ENCODE measurements around the gene PEX5. TPM values are rescaled to one million over a fixed set of nuclear protein-coding genes. Genes with fewer than 3 reads are reported as not detected.
A peak's percentile ranks its signal among the peaks of the same experiment; 100 is the strongest.
"Not testable (repeated sequence)": the region's sequence is repeated elsewhere in the genome, so short reads cannot be mapped to it uniquely, and the experiment has no call there.

Gene PEX5
- total RNA-seq, 8 experiments from 2014 or later, result 26.8 to 39.9 (median 33.0) TPM

DNA sequence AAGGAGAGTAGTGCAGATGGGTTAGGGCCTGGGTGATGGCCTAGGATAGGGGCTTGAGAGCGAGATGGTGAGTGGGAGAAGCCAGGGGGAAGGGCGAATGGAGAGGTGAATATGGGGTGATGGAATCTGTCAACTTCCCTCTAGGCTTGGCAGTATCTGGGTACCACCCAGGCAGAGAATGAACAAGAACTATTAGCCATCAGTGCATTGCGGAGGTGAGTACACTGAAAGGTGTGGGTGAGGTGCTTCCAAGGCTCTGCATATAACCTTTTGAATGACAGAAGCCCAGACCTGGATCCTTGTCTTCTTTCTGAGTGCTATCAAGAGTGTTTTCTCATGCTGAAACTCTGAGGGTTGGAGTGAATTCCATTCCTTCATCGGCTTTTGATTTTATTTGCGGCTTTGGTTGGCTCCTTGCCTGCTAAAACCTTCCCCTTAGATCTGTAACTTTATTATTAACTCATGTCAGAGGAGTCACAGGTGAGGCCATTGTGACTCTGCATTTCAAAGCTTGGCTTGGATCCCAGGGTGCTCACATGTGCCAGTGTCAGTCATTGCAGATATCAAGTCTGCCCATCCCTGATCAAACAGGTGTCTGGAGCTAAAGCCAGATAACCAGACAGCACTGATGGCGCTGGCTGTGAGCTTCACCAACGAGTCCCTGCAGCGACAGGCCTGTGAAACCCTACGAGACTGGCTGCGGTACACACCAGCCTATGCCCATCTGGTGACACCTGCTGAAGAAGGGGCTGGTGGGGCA lies 18.6 kb downstream of the PEX5 start:
- H3K27ac ChIP-seq, result no peak overlapping the region
- in situ Hi-C loops (cut with MboI; ENCODE audit: low pct_unique_long_range_greater_than_20kb in 2 of 9, low sequenced_read_pairs in 9 of 9, unreplicated experiment in 9 of 9), result loop anchor here (25.0 kb wide), 2 partner anchors 254 to 429 kb away; no protein-coding TSS in a partner anchor
- WGBS, 10 experiments, result 60 to 97% (median 93%) methylated on average over 1 to 7 of the region's 10 CpGs; no CpG with 5 or more reads in 3 of the 10 experiments
- H3K4me1 ChIP-seq (replicated peaks in 1 of 2), result no peaks in the 10 kb centered on the region
- H3K4me3 ChIP-seq, result no peak overlapping the region
- ATAC-seq (replicated peaks in 6 of 8), result no peak

DNA sequence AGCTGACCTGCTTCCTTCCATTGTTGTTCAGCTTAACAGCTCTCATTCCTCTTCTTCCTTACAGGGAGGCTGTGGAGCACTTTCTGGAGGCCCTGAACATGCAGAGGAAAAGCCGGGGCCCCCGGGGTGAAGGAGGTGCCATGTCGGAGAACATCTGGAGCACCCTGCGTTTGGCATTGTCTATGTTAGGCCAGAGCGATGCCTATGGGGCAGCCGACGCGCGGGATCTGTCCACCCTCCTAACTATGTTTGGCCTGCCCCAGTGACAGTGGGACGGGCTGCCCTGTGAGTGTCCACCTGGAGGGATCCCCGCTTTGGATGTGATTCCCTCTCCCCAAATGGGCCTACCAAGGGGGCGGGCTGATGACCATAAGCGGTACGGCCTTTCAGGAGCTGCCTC lies 20.5 kb downstream of the PEX5 start:
- 96 to 100% (median 100%) methylated on average over 2 to 9 of the region's 14 CpGs; no CpG with 5 or more reads in 3 of the 10 experiments for WGBS, 10 experiments
- no peak overlapping the region for H3K27ac ChIP-seq
- no peak for ATAC-seq (replicated peaks in 6 of 8)
- no peaks in the 10 kb centered on the region for H3K4me1 ChIP-seq (replicated peaks in 1 of 2)
- in situ Hi-C loops (cut with MboI; ENCODE audit: low pct_unique_long_range_greater_than_20kb in 2 of 9, low sequenced_read_pairs in 9 of 9, unreplicated experiment in 9 of 9), result loop anchor here (25.0 kb wide), 2 partner anchors 252 to 427 kb away; no protein-coding TSS in a partner anchor
- no peak overlapping the region for H3K4me3 ChIP-seq

DNA sequence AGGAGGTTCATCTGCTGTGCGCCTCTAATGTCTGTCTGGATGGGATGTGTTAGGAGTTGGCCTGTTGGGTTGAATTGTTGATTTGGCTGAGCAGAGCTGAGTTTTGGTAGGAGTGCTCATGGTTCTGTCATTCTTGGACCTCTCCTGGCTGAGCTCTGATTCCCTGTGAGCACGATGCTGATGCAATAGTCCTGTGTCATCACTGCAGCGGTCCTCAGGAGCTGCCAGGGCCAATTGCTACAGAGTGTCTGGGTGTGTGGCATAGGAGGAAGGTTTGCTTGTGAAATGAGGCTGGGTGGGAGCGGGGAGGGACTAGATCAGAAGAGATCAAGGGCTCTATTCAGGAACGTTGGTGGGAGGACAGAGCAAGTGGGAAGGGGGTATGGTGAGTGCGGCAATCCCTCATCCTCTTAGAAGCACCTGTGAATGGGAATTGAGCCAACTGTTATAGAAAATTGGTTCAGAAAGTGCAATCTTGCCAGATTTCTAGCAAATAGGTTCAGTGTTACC lies 21.2 kb downstream of the PEX5 start:
- in situ Hi-C loops (cut with MboI; ENCODE audit: low pct_unique_long_range_greater_than_20kb in 2 of 9, low sequenced_read_pairs in 9 of 9, unreplicated experiment in 9 of 9), result loop anchor here (25.0 kb wide), 2 partner anchors 252 to 427 kb away; no protein-coding TSS in a partner anchor
- H3K4me1 ChIP-seq (replicated peaks in 1 of 2), result no peaks in the 10 kb centered on the region
- H3K27ac ChIP-seq, result no peak overlapping the region
- H3K4me3 ChIP-seq, result no peak overlapping the region
- peak in 3 of 8 experiments; percentile 51 to 90 (median 89) for ATAC-seq (replicated peaks in 6 of 8)
- WGBS, 10 experiments, result 81 to 100% (median 100%) methylated on average over 1 to 4 of the region's 6 CpGs; no CpG with 5 or more reads in 2 of the 10 experiments

DNA sequence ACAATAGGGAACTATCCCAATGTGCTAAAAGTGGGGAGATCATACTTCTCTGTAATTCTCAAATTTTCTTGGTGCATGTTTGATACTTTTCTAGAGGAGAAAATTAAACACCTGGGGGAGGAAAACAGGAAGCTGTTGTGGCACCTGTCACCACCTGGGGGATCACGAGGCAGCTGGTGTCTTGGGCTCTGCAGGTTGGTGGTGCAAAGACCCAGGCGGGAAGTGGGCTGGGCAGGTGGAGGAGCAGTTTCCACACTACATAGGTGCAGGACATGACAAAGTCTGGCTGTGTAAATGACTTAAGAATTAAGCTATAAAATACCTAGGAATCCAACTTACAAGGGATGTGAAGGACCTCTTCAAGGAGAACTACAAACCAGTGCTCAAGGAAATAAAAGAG lies 23.2 kb downstream of the PEX5 start:
- WGBS, 10 experiments, result 60 to 100% (median 90%) methylated on average over 1 to 2 of the region's 2 CpGs; no CpG with 5 or more reads in 6 of the 10 experiments
- ATAC-seq (replicated peaks in 6 of 8), result no peak
- Histone ChIP-seq H3K4me3 (no peak overlapping the region), H3K4me1 (replicated peaks in 1 of 2) (no peaks in the 10 kb centered on the region), H3K27ac (no peak overlapping the region)
- in situ Hi-C loops (cut with MboI; ENCODE audit: low pct_unique_long_range_greater_than_20kb in 2 of 9, low sequenced_read_pairs in 9 of 9, unreplicated experiment in 9 of 9), result loop anchor here (25.0 kb wide), 2 partner anchors 250 to 425 kb away; no protein-coding TSS in a partner anchor

DNA sequence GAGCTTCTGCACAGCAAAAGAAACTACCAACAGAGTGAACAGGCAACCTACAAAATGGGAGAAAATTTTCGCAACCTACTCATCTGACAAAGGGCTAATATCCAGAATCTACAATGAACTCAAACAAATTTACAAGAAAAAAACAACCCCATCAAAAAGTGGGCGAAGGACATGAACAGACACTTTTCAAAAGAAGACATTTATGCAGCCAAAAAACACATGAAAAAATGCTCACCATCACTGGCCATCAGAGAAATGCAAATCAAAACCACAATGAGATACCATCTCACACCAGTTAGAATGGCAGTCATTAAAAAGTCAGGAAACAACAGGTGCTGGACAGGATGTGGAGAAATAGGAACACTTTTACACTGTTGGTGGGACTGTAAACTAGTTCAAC lies 24.3 kb downstream of the PEX5 start:
- not testable (repeated sequence) for H3K4me1 ChIP-seq (replicated peaks in 1 of 2); H3K27ac ChIP-seq

DNA sequence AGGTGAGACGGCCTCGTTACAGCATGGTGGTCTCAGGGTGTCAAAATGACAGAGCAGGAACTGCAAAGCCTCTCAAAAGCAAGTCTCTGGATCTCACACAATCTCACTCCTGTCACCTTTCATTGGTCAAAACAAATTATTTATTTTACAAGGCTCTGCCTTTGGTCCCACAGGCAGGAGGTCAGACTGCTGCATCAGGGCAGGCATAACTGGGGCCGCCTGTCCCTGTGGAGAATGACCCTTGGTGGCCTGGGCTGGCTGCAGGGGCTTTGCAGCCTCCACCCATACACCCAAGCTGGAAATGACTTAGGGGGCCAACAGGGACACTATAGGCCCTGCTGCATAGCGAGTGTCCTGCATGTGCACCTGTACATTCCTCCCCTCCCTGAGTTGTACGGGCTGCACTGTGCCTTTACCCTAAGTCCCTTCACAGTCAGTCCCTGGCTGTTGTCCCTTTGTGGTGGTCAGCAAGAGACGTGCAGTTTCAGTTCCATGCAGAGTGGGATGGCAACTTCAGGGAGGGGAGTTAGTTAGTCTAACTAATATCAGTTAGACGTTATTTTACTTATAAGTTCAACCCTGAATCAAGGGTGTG lies 28.1 kb downstream of the PEX5 start:
- no peaks in the 10 kb centered on the region for H3K4me1 ChIP-seq (replicated peaks in 1 of 2)
- no peak for ATAC-seq (replicated peaks in 6 of 8)
- no peak overlapping the region for H3K4me3 ChIP-seq
- 20 to 88% (median 52%) methylated on average over 1 to 5 of the region's 7 CpGs; no CpG with 5 or more reads in 2 of the 10 experiments for WGBS, 10 experiments
- H3K27ac ChIP-seq, result no peak overlapping the region
- in situ Hi-C loops (cut with MboI; ENCODE audit: low pct_unique_long_range_greater_than_20kb in 2 of 9, low sequenced_read_pairs in 9 of 9, unreplicated experiment in 9 of 9), result loop anchor here (25.0 kb wide), 2 partner anchors 245 to 420 kb away; no protein-coding TSS in a partner anchor

More for the DNA sequence above, 24.3 kb downstream of the PEX5 start:
- no CpG with 5 or more reads among the region's 2 CpGs for WGBS, 10 experiments
- ATAC-seq (replicated peaks in 6 of 8); H3K4me3 ChIP-seq: not testable (repeated sequence)
- in situ Hi-C loops (cut with MboI; ENCODE audit: low pct_unique_long_range_greater_than_20kb in 2 of 9, low sequenced_read_pairs in 9 of 9, unreplicated experiment in 9 of 9), result loop anchor here (25.0 kb wide), 2 partner anchors 249 to 424 kb away; no protein-coding TSS in a partner anchor

DNA sequence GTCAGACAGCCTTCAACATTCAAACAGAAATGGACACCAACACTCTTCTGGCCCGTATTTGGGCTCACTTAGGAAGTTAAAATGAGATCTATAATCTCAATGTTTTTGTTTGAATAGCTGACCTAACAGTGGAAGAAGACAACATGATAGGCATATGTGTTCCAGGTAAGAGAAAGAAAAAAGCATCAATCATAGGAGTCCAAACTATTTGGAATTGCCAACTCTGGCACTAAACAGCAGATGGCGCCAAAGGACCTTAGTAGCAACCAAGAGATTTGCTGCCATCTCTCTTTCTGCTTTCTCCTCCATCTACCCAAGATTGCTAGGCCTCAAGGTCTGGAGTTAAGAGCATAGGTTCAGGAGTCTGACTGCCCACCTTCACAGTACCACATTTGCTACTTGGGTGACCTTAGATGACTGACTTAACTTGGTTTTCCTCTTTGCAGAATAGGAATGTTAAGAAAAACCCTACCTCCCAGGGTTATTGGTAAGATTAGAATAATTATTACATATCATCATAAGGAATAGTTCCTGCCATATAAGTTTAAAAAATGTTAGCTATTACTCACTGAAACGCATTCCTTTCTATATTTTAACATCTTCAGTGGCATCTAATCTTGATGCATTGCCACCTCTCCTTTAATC lies 30.2 kb downstream of the PEX5 start:
- no peaks in the 10 kb centered on the region for H3K4me1 ChIP-seq (replicated peaks in 1 of 2)
- H3K4me3 ChIP-seq, result no peak overlapping the region
- in situ Hi-C loops (cut with MboI; ENCODE audit: low pct_unique_long_range_greater_than_20kb in 2 of 9, low sequenced_read_pairs in 9 of 9, unreplicated experiment in 9 of 9), result loop anchor here (10.0 to 25.0 kb wide), 4 partner anchors 235 to 418 kb away; no protein-coding TSS in a partner anchor
- 0 to 13% (median 0%) methylated on average over 1 to 3 of the region's 3 CpGs for WGBS, 10 experiments
- peak in 6 of 8 experiments; percentile 21 to 78 (median 63) for ATAC-seq (replicated peaks in 6 of 8)
- H3K27ac ChIP-seq, result no peak overlapping the region

DNA sequence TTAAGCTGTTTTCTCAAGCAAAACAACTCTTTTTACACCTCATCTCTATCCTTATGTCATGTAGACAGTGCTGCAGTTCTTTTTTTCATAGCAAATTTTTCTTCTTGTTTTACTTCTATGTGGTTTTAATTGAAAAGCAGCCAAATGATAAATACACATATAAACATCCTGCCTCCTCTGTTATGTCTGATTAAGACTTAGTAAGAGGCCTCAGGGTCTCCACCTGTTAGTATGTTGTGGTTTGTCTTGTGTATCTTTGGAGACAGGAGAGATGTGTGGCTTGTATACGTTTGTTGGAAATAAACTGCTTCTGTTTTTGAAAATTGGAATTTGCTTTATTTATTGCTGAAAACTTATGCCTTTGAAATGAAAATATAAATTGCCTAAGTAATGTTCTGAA lies 32.0 kb downstream of the PEX5 start:
- Histone ChIP-seq H3K4me3 (no peak overlapping the region), H3K27ac (no peak overlapping the region), H3K4me1 (replicated peaks in 1 of 2) (no peaks in the 10 kb centered on the region)
- 60 to 92% (median 82%) methylated on average over 1 of the region's 1 CpG; no CpG with 5 or more reads in 6 of the 10 experiments for WGBS, 10 experiments
- ATAC-seq (replicated peaks in 6 of 8), result no peak
- in situ Hi-C loops (cut with MboI; ENCODE audit: low pct_unique_long_range_greater_than_20kb in 2 of 9, low sequenced_read_pairs in 9 of 9, unreplicated experiment in 9 of 9), result loop anchor here (10.0 to 25.0 kb wide), 4 partner anchors 233 to 416 kb away; no protein-coding TSS in a partner anchor

DNA sequence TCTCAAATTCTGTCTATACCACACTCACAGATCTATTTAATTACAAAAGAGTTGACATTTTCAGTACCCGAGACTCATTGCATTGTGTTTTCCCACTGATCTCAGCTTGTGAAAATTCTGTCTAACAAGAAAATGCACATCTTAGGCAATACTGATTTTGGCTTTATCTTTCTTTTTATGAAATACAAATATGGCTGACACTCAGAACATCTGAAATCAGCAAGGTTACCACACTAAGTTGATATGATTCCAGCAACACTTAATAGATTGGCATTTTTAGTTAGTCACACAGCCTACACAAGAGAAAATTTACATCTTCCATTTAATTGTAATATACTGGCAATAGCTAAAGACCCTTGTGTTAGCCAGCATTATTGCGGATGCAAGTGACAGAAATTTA lies 40.3 kb downstream of the PEX5 start:
- WGBS, 10 experiments, result 26 to 100% (median 86%) methylated on average over 1 to 2 of the region's 2 CpGs; no CpG with 5 or more reads in 1 of the 10 experiments
- in situ Hi-C loops (cut with MboI; ENCODE audit: low pct_unique_long_range_greater_than_20kb in 2 of 9, low sequenced_read_pairs in 9 of 9, unreplicated experiment in 9 of 9), result loop anchor here in 4 of 9 experiments (10.0 to 25.0 kb wide), 3 partner anchors 225 to 405 kb away; no protein-coding TSS in a partner anchor
- Histone ChIP-seq H3K4me1 (replicated peaks in 1 of 2) (no peaks in the 10 kb centered on the region), H3K4me3 (no peak overlapping the region), H3K27ac (no peak overlapping the region)
- ATAC-seq (replicated peaks in 6 of 8), result no peak

DNA sequence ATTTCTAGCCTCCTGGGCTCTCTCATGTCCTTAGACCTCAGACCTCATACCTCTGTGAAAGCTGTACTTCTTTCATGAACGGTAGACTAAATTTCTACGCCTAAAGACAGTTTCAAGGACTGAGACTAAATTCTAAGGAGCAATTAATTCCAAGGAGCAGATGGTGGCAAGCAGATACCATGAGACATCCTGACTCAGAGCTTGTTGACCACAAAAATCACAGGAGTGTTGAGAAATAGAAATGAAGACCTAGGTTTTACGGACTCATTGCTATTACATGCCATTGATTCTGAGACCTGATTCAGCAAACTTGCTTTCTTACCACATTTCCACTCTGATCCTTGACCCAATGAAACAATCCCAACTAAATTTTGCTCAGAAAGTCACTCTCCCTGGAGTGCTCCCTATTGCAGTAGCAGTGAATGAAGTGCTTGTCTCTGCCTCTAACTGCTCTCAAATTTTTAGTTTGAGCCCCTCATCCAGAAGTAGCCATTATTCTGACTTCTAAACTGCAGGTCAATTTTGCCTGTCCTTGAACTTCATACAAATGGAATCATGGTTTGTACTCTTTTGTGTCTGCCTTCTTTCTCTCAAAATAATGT lies 52.0 kb downstream of the PEX5 start:
- no peak for ATAC-seq (replicated peaks in 6 of 8)
- Histone ChIP-seq H3K27ac (no peak overlapping the region), H3K4me1 (replicated peaks in 1 of 2) (no peaks in the 10 kb centered on the region), H3K4me3 (no peak overlapping the region)
- in situ Hi-C loops (cut with MboI; ENCODE audit: low pct_unique_long_range_greater_than_20kb in 2 of 9, low sequenced_read_pairs in 9 of 9, unreplicated experiment in 9 of 9), result loop anchor here in 1 of 9 experiments (25.0 kb wide), 1 partner anchor 221 kb away; no protein-coding TSS in a partner anchor
- WGBS, 10 experiments, result 25 to 100% (median 92%) methylated on average over 1 to 3 of the region's 3 CpGs; no CpG with 5 or more reads in 1 of the 10 experiments

DNA sequence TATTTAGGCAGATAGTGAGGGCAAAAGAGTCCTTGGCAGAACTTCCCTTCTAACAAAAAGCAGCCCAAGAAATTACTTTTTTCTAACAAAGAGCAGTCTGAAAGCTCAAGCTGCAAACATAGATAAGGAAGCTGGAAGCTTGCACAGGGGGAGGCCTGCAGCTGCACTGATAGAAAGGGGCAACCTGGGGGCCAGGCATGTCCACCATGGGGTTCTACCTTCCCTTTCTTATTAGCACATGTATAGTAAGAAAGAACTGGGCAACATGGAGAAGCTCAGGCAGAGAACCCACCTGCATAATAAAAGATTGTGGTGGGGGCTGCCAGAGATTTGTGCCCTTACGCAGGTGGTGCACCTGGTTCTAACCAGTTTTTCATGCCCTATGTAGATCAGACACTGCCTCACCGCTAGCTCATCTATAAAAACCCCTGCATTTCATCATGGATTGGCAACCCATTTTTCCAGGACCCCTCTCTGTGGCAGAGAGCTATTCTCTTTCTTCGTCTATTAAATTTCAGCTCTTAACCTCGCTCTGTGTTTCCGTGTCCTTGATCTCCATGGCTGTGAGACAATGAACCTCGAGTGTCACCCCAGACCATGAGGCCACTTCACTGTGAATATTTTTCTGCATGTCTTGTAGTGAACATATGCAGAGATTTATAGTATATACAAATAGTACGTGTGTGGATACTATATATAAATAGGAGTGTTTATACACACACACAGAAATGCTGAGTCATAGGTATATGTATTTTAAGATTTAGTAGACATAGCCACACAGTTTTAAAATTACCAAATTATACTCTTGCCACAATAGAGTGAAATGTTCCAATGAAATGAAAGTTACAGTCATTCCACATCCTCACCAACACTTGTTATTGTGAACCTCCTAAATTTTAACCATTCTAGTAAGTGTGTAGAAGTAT lies 53.0 kb downstream of the PEX5 start:
- Histone ChIP-seq H3K27ac (no peak overlapping the region), H3K4me1 (replicated peaks in 1 of 2) (no peaks in the 10 kb centered on the region), H3K4me3 (no peak overlapping the region)
- no peak for ATAC-seq (replicated peaks in 6 of 8)
- 23 to 100% (median 76%) methylated on average over 1 to 7 of the region's 7 CpGs; no CpG with 5 or more reads in 1 of the 10 experiments for WGBS, 10 experiments
- in situ Hi-C loops (cut with MboI; ENCODE audit: low pct_unique_long_range_greater_than_20kb in 2 of 9, low sequenced_read_pairs in 9 of 9, unreplicated experiment in 9 of 9), result loop anchor here in 1 of 9 experiments (25.0 kb wide), 1 partner anchor 220 kb away; no protein-coding TSS in a partner anchor

All from motor neuron (in vitro differentiated cells).